Panc1 (cell line): ENCODE data around the gene ARRDC2. TPM values are rescaled to one million over a fixed set of nuclear protein-coding genes. Genes with fewer than 3 reads are reported as not detected.

ENCODE experiments used
- ATAC-seq: fragments of 200-7000 bp; cut with Tn5 transposase; 2 replicates; pipeline ENCODE4 v1.9.1; 2020; ENCODE audit warnings: mild to moderate bottlenecking, moderate library complexity
- BruUV-seq: library from RNA; stranded (reverse); fragments of 400-500 nt; replicated peaks from 2 replicates; lab custom pipeline; 2021; lab: Mats Ljungman, UMichigan
- CTCF ChIA-PET: fragments of 300-600 bp; sonication (Branson Sonifier 250); formaldehyde crosslinking; loops from one replicate; lab custom pipeline; 2022; ENCODE audit warnings: antibody characterized with exemption; lab: Charles Lee
- POLR2A ChIA-PET: fragments of 300-600 bp; sonication (Branson Sonifier 250); formaldehyde crosslinking; loops from one replicate; lab custom pipeline; 2022; ENCODE audit warnings: antibody characterized with exemption; lab: Charles Lee
- DNase-seq: peaks from one replicate; pipeline ENCODE4 v3.0.0-alpha.2; 2010; ENCODE audit warnings: low read depth, low spot score
- H3K27ac ChIP-seq: 2 replicates; pipeline ENCODE4 v1.5.1; 2011; ENCODE audit warnings: mild to moderate bottlenecking, low read length, inconsistent platforms
- H3K27me3 ChIP-seq: fragments of 200-500 bp; sonication (Bioruptor generic); 2 replicates; pipeline ENCODE4 v1.6.0; 2014; ENCODE audit warnings: low read length, inconsistent platforms; ENCODE audit not compliant: control insufficient read depth, insufficient read depth
- H3K36me3 ChIP-seq: fragments of 200-500 bp; sonication (Bioruptor generic); 2 replicates; pipeline ENCODE4 v1.5.1; 2014; ENCODE audit warnings: inconsistent platforms, mild to moderate bottlenecking, low read length, moderate library complexity; ENCODE audit not compliant: control insufficient read depth, insufficient read depth
- H3K4me1 ChIP-seq: 2 replicates; pipeline ENCODE4 v1.5.1; 2011; ENCODE audit warnings: inconsistent platforms, mild to moderate bottlenecking, low read length, moderate library complexity; ENCODE audit not compliant: control insufficient read depth, insufficient read depth
- H3K4me3 ChIP-seq, 2 experiments: 2 replicates each; pipeline ENCODE4 v1.5.1; 2011 to 2012; ENCODE audit warnings: low read depth in 2 of 2, low read length in 2 of 2, mild to moderate bottlenecking in 2 of 2, inconsistent platforms in 1 of 2, moderate library complexity in 1 of 2
- H3K9me3 ChIP-seq: fragments of 200-500 bp; sonication (Bioruptor generic); 2 replicates; pipeline ENCODE4 v1.5.1; 2014; ENCODE audit warnings: low read depth, mild to moderate bottlenecking, inconsistent platforms, low read length, moderate library complexity; ENCODE audit not compliant: control insufficient read depth, insufficient read depth
- SIN3A ChIP-seq: IDR thresholded peaks from 2 replicates; pipeline ENCODE4 v1.6.1; 2012; ENCODE audit warnings: low read depth, mild to moderate bottlenecking, low read length, moderate library complexity, borderline replicate concordance; ENCODE audit not compliant: insufficient read depth
- TCF7L2 ChIP-seq: IDR thresholded peaks from 2 replicates; pipeline ENCODE4 v1.6.1; 2011; ENCODE audit warnings: mild to moderate bottlenecking, low read depth, low read length, inconsistent platforms
- in situ Hi-C: cut with HindIII; loops from 2 replicates; pipeline ENCODE4 v1.10.0; 2016; ENCODE audit warnings: low sequenced_read_pairs, low pct_unique_long_range_greater_than_20kb
- intact Hi-C: fragments of 100-400 bp; cut with micrococcal nuclease; formaldehyde crosslinking; loops from one replicate; pipeline ENCODE4 v1.10.0; 2022; ENCODE audit not compliant: unreplicated experiment
- total RNA-seq: library from RNA; stranded (reverse); gene quantifications from one replicate; pipeline ENCODE4 v1.2.1, GENCODE V29; 2021; ENCODE audit not compliant: unreplicated experiment
- TF ChIP-seq, protein P1 (sequence below): fragments of 450-650 bp; IDR thresholded peaks from 2 replicates; pipeline ENCODE4 v1.5.1; 2017; ENCODE audit warnings: mild to moderate bottlenecking
- TF ChIP-seq, protein P2 (sequence below), 2 experiments: IDR thresholded peaks; 2 replicates each; pipeline ENCODE4 v1.6.1; 2011 to 2012; ENCODE audit warnings: low read depth in 2 of 2, control low read depth in 1 of 2, low read length in 1 of 2, mild to moderate bottlenecking in 1 of 2, moderate library complexity in 1 of 2; ENCODE audit not compliant: insufficient read depth in 1 of 2

Gene ARRDC2
- total RNA-seq, 1 experiment from 2014 or later, result 21.4 TPM

DNA sequence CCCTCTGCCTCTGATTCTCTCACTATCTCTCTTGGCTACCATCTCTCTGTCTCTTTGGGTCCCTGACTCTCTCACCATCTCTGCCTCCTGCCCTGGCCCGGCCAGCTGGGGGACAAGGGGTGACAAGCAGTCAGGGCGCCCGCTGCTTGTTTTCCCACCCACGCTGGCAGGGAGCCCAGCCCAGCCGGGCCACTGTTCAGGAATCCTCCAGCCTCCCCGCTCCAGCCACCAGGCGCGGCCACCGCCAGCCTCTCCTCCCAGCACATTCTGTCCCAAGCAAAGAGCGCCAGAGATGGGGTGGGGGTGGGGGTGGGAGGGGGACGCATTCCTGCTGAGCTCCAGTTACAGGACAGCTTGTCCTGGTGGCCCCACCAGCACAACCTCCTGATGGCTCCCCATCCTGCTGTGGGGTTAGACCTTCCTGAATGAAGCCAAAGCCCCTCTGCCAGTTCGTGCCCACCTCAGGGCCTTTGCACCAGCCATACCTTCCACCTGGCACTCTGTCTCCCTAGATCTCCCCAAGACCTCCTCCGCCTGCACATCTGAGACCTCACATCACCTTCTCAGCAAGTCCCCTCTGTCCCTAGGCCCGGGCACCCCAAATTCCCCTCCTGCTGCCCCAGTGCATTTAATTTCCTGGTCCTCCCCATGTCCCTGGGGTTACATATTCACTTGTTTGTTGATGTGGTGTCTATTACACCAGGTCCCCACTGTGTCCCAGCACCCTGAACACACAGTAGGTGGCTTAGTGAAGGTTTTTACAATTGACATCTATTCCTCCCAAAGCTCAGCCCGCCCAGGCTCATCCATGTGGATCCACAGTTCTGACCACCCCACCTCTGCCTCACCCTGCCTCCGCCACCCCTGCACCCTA, 12.5 kb downstream of the ARRDC2 start:
- no TSS peak for BruUV-seq
- peak overlapping the region; percentile 40 for H3K27ac ChIP-seq
- ChIA-PET CTCF (no interaction called here), POLR2A (no interaction called here)
- H3K4me3 ChIP-seq, result no peak overlapping the region
- H3K36me3 ChIP-seq, result no peaks in the 10 kb centered on the region
- in situ Hi-C loops (no loop called here), intact Hi-C loops (no loop called here)
- peaks cover 18% of the 10 kb centered on the region; the same call in 1 of the 2 replicates for H3K4me1 ChIP-seq
- no peaks in the 10 kb centered on the region for H3K9me3 ChIP-seq
- TF ChIP-seq SIN3A, result no peak
- TF ChIP-seq, protein P1, sequence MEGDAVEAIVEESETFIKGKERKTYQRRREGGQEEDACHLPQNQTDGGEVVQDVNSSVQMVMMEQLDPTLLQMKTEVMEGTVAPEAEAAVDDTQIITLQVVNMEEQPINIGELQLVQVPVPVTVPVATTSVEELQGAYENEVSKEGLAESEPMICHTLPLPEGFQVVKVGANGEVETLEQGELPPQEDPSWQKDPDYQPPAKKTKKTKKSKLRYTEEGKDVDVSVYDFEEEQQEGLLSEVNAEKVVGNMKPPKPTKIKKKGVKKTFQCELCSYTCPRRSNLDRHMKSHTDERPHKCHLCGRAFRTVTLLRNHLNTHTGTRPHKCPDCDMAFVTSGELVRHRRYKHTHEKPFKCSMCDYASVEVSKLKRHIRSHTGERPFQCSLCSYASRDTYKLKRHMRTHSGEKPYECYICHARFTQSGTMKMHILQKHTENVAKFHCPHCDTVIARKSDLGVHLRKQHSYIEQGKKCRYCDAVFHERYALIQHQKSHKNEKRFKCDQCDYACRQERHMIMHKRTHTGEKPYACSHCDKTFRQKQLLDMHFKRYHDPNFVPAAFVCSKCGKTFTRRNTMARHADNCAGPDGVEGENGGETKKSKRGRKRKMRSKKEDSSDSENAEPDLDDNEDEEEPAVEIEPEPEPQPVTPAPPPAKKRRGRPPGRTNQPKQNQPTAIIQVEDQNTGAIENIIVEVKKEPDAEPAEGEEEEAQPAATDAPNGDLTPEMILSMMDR, result no peak
- no peak for TF ChIP-seq TCF7L2
- TF ChIP-seq, protein P2, sequence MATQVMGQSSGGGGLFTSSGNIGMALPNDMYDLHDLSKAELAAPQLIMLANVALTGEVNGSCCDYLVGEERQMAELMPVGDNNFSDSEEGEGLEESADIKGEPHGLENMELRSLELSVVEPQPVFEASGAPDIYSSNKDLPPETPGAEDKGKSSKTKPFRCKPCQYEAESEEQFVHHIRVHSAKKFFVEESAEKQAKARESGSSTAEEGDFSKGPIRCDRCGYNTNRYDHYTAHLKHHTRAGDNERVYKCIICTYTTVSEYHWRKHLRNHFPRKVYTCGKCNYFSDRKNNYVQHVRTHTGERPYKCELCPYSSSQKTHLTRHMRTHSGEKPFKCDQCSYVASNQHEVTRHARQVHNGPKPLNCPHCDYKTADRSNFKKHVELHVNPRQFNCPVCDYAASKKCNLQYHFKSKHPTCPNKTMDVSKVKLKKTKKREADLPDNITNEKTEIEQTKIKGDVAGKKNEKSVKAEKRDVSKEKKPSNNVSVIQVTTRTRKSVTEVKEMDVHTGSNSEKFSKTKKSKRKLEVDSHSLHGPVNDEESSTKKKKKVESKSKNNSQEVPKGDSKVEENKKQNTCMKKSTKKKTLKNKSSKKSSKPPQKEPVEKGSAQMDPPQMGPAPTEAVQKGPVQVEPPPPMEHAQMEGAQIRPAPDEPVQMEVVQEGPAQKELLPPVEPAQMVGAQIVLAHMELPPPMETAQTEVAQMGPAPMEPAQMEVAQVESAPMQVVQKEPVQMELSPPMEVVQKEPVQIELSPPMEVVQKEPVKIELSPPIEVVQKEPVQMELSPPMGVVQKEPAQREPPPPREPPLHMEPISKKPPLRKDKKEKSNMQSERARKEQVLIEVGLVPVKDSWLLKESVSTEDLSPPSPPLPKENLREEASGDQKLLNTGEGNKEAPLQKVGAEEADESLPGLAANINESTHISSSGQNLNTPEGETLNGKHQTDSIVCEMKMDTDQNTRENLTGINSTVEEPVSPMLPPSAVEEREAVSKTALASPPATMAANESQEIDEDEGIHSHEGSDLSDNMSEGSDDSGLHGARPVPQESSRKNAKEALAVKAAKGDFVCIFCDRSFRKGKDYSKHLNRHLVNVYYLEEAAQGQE (IDR thresholded peaks at IDR 0.05; ENCODE audit: insufficient read depth in 1 of 2, low read depth in 2 of 2, low read length in 1 of 2), result no peak
- ATAC-seq (peak; percentile 55), DNase-seq (no peak)
- H3K27me3 ChIP-seq, result no peaks in the 10 kb centered on the region

DNA sequence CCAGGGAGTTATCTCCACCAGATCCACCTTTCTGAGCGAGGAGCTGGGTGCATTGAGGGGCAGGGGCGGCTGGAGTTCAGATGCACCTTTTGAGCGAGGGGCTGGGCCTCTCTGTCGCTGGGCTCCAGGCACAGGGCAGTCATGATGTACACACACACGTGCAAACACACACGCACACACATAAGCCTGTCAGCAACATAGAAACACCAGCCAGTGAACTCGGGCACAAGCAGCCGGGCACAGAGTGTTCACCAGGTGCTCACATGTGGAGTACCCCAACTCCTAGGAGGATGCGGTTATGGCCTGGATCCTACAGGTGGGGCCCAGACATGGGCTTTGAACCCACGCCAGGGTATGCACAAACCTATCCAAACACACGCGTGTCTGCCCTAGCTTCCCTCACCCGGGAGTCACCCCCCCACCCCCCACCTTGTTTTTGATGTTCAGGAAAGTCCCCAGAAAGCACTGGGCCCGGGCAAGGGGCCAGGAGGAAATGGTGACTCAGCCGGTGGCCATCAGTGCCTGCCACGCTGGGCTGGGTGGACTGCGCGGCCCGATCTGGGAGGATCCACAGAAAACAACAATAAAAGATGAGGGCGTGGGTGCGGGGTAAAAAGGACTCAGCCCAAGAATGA, 13.3 kb downstream of the ARRDC2 start:
- Histone ChIP-seq H3K4me1 (peaks cover 18% of the 10 kb centered on the region; the same call in 1 of the 2 replicates), H3K4me3 (no peak overlapping the region), H3K9me3 (no peaks in the 10 kb centered on the region), H3K36me3 (no peaks in the 10 kb centered on the region), H3K27ac (peak overlapping the region; percentile 40), H3K27me3 (no peaks in the 10 kb centered on the region)
- no TSS peak for BruUV-seq
- ChIA-PET CTCF (no interaction called here), POLR2A (no interaction called here)
- in situ Hi-C loops (no loop called here), intact Hi-C loops (no loop called here)
- TF ChIP-seq TCF7L2, result peak; percentile 70
- TF ChIP-seq SIN3A, result no peak
- peak; percentile 69 for ATAC-seq
- no peak for DNase-seq
